ENCODE results near the gene LCN1.

The LCN1 gene
- 0 reads per million in 2 experiments for total RNA-seq

GRCh38 chr9:135520916-135521607, at the start of gene LCN1:
Gene LCN1, plus strand, starts transcription at chr9:135521440. Its CDS starts 58 bp downstream, at chr9:135521498.
- no peak for DNase-seq (ENCODE audit: low read depth)

- no peak for DNase-seq (ENCODE audit: low read depth)
Measured at GRCh38 chr9:135471791-135472640, 49.2 kb upstream of the LCN1 start.

- no peak for DNase-seq (ENCODE audit: low read depth)
Measured at GRCh38 chr9:135473972-135474543, 47.2 kb upstream of the LCN1 start.

- no peak for DNase-seq (ENCODE audit: low read depth)
Measured at GRCh38 chr9:135474915-135475314, 46.3 kb upstream of the LCN1 start.

- DNase-seq (ENCODE audit: low read depth): no peak
Measured at GRCh38 chr9:135476561-135477355, 44.5 kb upstream of the LCN1 start.

- DNase-seq (ENCODE audit: low read depth): no peak
Measured at GRCh38 chr9:135478191-135478590, 43.0 kb upstream of the LCN1 start.

- DNase-seq (ENCODE audit: low read depth): no peak
Measured at GRCh38 chr9:135478829-135479468, 42.3 kb upstream of the LCN1 start.

GRCh38 chr9:135479469-135480052, 41.7 kb upstream of the LCN1 start, which contains the start of gene PPP1R26:
Gene PPP1R26, plus strand, starts transcription at chr9:135479782. Its CDS starts 4,729 bp downstream, at chr9:135484511.
- no peak for DNase-seq (ENCODE audit: low read depth)

- DNase-seq (ENCODE audit: low read depth): no peak
Measured at GRCh38 chr9:135480071-135480939, 40.9 kb upstream of the LCN1 start.

GRCh38 chr9:135480940-135481310, 40.3 kb upstream of the LCN1 start:
- no peak for DNase-seq (ENCODE audit: low read depth)

GRCh38 chr9:135482015-135482754, 39.1 kb upstream of the LCN1 start:
- no peak for DNase-seq (ENCODE audit: low read depth)

- no peak for DNase-seq (ENCODE audit: low read depth)
Measured at GRCh38 chr9:135484460-135485277, 36.6 kb upstream of the LCN1 start.

GRCh38 chr9:135485385-135485784, 35.9 kb upstream of the LCN1 start:
- no peak for DNase-seq (ENCODE audit: low read depth)

GRCh38 chr9:135485832-135486231, 35.4 kb upstream of the LCN1 start:
- no peak for DNase-seq (ENCODE audit: low read depth)

- DNase-seq (ENCODE audit: low read depth): no peak
Measured at GRCh38 chr9:135486267-135487065, 34.8 kb upstream of the LCN1 start.

- no peak for DNase-seq (ENCODE audit: low read depth)
Measured at GRCh38 chr9:135487281-135488012, 33.8 kb upstream of the LCN1 start.

- DNase-seq (ENCODE audit: low read depth): no peak
Measured at GRCh38 chr9:135488013-135488330, 33.3 kb upstream of the LCN1 start.
